ENCODE results near the gene NME1. TPM values are rescaled to one million over a fixed set of nuclear protein-coding genes. Genes with fewer than 3 reads are reported as not detected.
"Not testable (repeated sequence)": the region's sequence is repeated elsewhere in the genome, so short reads cannot be mapped to it uniquely, and the experiment has no call there.

NME1 gene
- total RNA-seq, 1 experiment from 2014 or later, result 314 TPM

DNA sequence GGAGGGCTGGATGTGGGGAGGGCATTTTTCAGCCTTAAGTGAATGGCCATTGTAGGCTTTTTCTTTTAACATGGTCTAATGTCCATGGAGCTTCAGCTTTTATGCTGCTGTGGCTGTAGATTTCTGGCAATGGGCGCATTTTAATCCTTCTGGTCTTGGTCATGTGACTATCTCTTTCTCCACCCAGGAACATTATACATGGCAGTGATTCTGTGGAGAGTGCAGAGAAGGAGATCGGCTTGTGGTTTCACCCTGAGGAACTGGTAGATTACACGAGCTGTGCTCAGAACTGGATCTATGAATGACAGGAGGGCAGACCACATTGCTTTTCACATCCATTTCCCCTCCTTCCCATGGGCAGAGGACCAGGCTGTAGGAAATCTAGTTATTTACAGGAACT lies 8.2 kb downstream of the NME1 start:
- Histone ChIP-seq H3K27ac (no peak overlapping the region), H3K36me3 (peaks cover 78% of the 10 kb centered on the region), H3K9me3 (replicated peaks) (no peaks in the 10 kb centered on the region)

DNA sequence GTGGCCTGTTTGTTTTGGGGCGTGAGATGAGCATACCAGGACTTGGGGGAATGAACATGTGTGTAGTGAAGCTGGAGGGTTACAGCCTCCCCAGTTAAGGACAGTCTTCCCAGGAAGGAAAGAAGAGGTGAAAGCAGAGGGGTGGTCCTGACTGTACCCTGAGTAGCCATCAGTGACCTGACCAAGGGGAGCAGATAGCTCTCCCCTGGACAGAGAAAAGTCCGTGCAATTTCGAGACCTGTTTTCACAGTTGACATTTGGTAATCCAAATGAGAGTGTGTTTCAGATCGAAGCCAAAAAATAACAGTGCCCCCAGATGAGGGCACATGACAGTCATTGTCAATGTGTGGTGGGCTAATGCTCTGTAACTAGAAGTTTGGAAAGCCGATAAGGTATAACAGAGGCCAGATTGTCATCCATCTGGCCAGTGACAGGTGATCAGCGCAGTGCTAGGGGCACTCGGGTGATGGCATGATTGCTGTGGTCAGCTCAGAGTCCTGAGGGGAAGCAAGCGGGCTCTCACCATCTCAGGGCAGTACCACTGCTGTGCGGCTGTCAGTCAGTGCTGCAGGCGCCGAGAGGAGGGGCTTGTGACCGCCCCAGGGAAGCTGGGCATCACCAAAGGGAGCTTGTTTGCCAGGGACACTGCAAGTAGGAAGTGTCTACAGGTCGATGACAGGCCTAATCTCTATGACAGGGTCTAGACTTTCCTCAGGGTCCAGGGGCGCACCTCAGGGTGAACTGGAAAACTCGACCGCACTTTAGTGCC lies 11.7 kb downstream of the NME1 start:
- H3K27ac ChIP-seq, result no peak overlapping the region; the same call in 1 of the 2 replicates
- H3K4me1 ChIP-seq (replicated peaks), result peaks cover 12% of the 10 kb centered on the region
- no peak for DNase-seq (ENCODE audit: low read depth in 1 of 2, low spot score in 2 of 2)
- H3K36me3 ChIP-seq, result peaks cover 82% of the 10 kb centered on the region
- peak overlapping the region; percentile 92; the same call in 1 of the 2 replicates for H3K4me3 ChIP-seq
- H3K27me3 ChIP-seq (replicated peaks), result no peaks in the 10 kb centered on the region
- H3K9me3 ChIP-seq (replicated peaks), result no peaks in the 10 kb centered on the region

More for the DNA sequence above, 8.2 kb downstream of the NME1 start:
- H3K4me1 ChIP-seq (replicated peaks), result peaks cover 7% of the 10 kb centered on the region
- DNase-seq (ENCODE audit: low read depth in 1 of 2, low spot score in 2 of 2), result no peak
- no peak overlapping the region for H3K4me3 ChIP-seq
- no peaks in the 10 kb centered on the region for H3K27me3 ChIP-seq (replicated peaks)

DNA sequence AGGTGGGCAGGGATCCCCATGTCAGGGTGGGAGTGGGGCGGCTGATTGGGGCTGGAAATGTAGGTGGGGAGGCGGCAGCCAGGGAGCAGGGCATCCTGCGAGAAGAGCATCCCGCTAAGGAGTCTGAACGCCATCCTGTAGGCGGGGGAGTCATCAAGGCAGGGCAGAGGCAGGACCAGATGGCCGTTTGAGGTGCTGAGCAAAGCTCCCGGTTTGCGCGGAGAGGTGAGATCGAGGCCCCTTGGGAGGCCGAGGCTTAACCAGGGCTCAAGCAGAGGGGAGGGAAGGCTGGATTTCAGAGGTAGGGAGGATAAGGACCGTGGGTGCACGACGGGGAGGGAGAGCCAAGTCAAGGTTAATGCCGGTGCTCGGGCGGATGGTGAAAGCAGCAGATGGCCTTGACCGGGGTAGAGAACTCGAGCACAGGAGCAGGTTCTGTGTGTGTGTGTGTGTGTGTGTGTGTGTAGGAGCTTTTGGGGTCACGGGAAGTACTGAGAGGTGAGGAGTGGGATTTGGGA lies 12.4 kb downstream of the NME1 start:
- H3K4me1 ChIP-seq (replicated peaks), result peaks cover 12% of the 10 kb centered on the region
- peaks cover 82% of the 10 kb centered on the region for H3K36me3 ChIP-seq
- peak overlapping the region; percentile 70 for H3K27ac ChIP-seq
- no peaks in the 10 kb centered on the region for H3K9me3 ChIP-seq (replicated peaks)
- DNase-seq (ENCODE audit: low read depth in 1 of 2, low spot score in 2 of 2), result no peak
- H3K27me3 ChIP-seq (replicated peaks), result no peaks in the 10 kb centered on the region
- peak overlapping the region; percentile 92 for H3K4me3 ChIP-seq

DNA sequence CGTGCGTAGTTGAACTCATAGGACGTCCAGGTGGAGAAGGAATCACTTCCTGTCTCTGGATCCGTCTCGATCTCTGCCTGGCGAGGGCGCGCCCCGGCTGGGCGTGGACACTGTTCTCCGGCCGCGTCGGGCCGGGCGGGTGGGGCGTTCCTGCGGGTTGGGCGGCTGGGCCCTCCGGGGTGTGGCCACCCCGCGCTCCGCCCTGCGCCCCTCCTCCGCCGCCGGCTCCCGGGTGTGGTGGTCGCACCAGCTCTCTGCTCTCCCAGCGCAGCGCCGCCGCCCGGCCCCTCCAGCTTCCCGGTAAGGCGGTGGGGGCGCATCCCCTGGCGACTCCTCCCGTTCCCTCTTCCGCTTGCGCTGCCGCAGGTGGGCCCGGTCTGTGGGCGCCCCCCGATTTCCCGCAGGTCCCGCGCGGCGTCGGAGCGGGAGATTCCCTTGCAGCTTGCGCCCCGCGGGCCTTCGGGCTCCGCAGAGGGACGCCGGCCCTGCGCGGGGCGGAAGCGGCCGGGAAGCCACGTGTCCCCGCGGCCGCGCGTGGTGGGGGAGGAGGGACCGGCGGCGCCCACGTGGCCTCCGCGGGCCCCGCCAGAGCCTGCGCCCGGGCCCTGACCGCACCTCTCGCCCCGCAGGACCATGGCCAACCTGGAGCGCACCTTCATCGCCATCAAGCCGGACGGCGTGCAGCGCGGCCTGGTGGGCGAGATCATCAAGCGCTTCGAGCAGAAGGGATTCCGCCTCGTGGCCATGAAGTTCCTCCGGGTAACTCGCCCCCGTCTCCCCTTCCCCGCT lies 13.0 kb downstream of the NME1 start, which contains the start of gene NME2:
NME2 (plus strand) TSS at position 214 of the 789 bp plus-strand sequence; CDS start at position 634, 420 bp downstream.
- Histone ChIP-seq H3K36me3 (peaks cover 82% of the 10 kb centered on the region), H3K4me3 (peak within 1 kb of the TSS; percentile 92), H3K4me1 (replicated peaks) (peaks cover 12% of the 10 kb centered on the region), H3K27ac (peak within 1 kb of the TSS; percentile 70), H3K27me3 (replicated peaks) (no peaks in the 10 kb centered on the region), H3K9me3 (replicated peaks) (no peaks in the 10 kb centered on the region)
- peak; percentile 95 for DNase-seq (ENCODE audit: low read depth in 1 of 2, low spot score in 2 of 2)

DNA sequence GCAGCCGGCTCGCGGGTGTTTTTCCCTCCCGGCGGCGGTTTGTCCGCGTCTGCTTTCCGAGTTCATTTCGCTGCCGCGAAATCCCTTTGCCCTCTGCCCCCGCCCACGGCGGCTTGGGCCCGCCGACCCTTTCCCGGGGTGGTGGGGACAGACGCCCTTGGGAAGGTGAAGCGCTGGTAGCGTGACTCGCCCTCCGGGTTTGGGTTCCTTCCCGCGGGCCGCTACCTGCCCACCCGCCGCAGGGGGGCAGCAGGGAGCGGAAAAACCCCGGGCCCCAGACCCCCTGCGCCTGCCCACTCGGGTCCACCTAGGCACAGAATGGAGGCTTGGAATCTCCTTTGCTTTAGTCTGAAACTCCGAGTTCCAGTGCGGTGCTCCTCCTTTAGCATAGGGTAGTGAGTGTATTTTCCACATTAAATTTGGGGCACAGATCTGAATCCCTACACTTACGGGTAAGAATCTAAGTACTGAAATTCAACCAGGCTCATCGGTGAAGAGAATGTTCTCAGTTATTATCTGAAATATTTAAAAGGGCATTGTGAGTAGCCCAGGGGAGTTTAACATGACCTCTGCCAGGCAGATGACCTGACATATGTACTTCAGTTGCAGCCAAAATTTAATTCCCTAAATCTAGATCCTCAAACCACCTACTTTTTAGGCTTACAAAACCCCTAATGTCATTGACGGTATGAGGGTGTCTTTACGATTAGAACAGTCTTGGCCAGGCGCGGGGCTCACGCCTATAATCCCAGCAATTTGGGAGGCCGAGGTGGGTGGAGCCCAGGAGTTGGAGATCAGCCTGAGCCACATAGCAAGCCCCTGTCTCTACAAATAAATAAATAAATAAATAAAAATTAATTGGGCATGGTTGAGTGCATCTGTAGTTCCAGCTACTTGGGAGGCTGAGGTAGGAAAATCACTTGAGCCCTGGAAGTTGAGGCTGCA lies 13.9 kb downstream of the NME1 start:
- peak overlapping the region; percentile 70 for H3K27ac ChIP-seq

DNA sequence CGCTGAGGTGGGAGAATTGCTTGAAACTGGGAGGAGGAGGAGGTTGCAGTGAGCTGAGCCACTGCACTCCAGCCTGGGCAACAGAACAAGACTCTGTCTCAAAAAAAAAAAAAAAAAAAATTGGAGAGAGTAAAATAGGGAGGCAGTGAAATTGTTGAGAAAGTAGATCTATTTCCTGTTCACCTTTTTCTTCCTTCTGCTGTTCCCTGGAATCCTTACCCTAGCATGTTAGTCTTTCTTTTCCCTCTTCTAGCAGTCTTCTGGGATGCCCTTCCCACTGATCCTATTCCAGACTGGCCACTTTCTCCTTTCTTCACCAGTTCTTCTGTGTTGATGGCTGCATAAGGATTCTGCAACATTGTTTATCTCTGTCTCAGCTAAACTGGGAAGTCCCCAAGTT lies 16.0 kb downstream of the NME1 start:
- peaks cover 90% of the 10 kb centered on the region for H3K36me3 ChIP-seq
- no peak for DNase-seq (ENCODE audit: low read depth in 1 of 2, low spot score in 2 of 2)
- H3K4me1 ChIP-seq (replicated peaks), result peaks cover 12% of the 10 kb centered on the region
- H3K27me3 ChIP-seq (replicated peaks), result no peaks in the 10 kb centered on the region
- no peak overlapping the region for H3K27ac ChIP-seq
- no peaks in the 10 kb centered on the region for H3K9me3 ChIP-seq (replicated peaks)
- H3K4me3 ChIP-seq, result no peak overlapping the region

More for the DNA sequence above, 13.9 kb downstream of the NME1 start:
- Histone ChIP-seq H3K36me3 (peaks cover 83% of the 10 kb centered on the region), H3K9me3 (replicated peaks) (no peaks in the 10 kb centered on the region), H3K4me3 (peak overlapping the region; percentile 92), H3K4me1 (replicated peaks) (peaks cover 12% of the 10 kb centered on the region), H3K27me3 (replicated peaks) (no peaks in the 10 kb centered on the region)
- peak; percentile 77 to 83 for DNase-seq (ENCODE audit: low read depth in 1 of 2, low spot score in 2 of 2)

DNA sequence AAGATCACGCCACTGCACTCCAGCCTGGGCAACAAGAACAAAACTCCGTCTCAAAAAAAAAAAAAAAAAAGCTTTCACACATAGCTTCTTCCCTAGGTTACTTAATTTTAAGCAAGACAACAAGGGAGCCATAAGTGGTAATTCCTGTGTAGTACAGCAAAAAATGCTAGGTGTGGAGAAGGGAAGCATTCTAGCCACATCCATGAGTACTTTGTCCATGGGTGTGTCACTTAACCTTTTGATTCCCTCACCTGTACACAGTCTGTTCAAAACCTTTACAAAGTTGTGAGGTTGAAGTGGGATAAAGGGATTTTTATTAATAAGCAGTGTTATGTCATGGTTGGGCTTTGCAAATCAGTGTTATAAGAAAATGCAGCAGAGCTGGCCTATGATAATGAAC lies 17.4 kb downstream of the NME1 start:
- Histone ChIP-seq H3K27ac (no peak overlapping the region), H3K4me3 (no peak overlapping the region), H3K4me1 (replicated peaks) (peaks cover 8% of the 10 kb centered on the region), H3K36me3 (peaks cover 90% of the 10 kb centered on the region), H3K9me3 (replicated peaks) (no peaks in the 10 kb centered on the region), H3K27me3 (replicated peaks) (no peaks in the 10 kb centered on the region)
- DNase-seq (ENCODE audit: low read depth in 1 of 2, low spot score in 2 of 2), result no peak

DNA sequence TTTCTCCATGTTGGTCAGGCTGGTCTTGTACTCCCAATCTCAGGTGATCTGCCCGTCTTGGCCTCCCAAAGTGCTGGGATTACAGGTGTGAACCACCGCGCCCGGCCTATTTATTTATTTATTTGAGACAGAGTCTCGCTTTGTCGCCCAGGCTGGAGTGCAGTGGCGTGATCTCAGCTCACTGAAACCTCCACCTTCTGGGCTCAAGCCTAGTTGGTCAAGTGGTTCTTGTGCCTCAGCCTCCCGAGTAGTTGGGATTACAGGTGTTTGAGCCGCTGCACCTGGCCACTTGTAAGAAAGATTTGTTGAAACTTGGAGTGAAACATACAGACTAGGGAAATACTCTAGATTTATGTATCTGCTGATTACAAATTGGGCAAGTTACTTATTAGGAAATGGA lies 18.7 kb downstream of the NME1 start:
- H3K27me3 ChIP-seq (replicated peaks); H3K27ac ChIP-seq; H3K4me1 ChIP-seq (replicated peaks); H3K4me3 ChIP-seq; H3K9me3 ChIP-seq (replicated peaks); DNase-seq (ENCODE audit: low read depth in 1 of 2, low spot score in 2 of 2): not testable (repeated sequence)
- peaks cover 85% of the 10 kb centered on the region for H3K36me3 ChIP-seq

DNA sequence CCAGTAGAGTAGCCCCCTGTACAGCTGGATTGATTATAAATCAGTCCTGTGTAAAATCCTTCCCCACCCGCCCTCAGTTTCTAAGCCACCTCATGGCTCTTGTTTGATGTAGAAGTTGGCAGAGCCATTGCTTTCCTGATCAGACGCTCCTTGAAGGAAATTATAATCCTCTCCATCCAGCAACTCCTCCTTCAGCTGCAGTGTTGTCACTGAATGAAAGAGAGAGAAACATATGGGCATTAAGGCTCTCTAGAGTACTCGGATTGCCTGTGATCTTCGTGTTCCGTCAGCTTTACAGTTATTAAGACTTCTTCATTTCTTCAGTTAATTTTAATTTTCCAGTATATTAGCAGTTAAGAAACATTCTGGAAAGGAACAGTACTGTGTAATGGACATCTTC lies 27.1 kb downstream of the NME1 start:
- Histone ChIP-seq H3K36me3 (peaks cover 26% of the 10 kb centered on the region), H3K27ac (no peak overlapping the region), H3K4me3 (no peak overlapping the region), H3K9me3 (replicated peaks) (no peaks in the 10 kb centered on the region), H3K4me1 (replicated peaks) (0 out of 2 replicates have a peak, but pooled peaks cover 5% of the 10 kb centered on the region), H3K27me3 (replicated peaks) (no peaks in the 10 kb centered on the region)
- no peak for DNase-seq (ENCODE audit: low read depth in 1 of 2, low spot score in 2 of 2)

DNA sequence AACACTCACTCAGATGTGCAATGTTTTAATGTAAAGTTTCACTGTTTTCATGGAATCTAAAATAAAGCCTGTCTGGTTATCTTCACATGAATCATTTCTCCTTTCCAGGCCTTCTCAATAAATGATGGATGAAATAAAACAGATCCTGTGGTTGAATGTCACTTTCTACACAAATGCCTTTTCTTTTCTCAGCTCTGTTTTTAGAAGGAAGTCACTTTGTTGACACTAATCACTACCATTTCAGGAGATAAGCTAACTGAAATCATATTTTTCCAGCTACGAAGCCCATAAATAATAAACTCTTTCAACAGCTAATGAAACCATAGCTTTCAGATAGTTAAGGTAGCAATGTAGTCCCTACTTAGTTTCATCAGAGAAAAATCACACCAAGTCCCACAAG lies 30.8 kb downstream of the NME1 start:
- no peak overlapping the region for H3K4me3 ChIP-seq
- no peak for DNase-seq (ENCODE audit: low read depth in 1 of 2, low spot score in 2 of 2)
- no peaks in the 10 kb centered on the region for H3K9me3 ChIP-seq (replicated peaks)
- H3K27ac ChIP-seq, result no peak overlapping the region
- H3K27me3 ChIP-seq (replicated peaks), result no peaks in the 10 kb centered on the region
- 0 out of 2 replicates have a peak, but pooled peaks cover 5% of the 10 kb centered on the region for H3K4me1 ChIP-seq (replicated peaks)
- H3K36me3 ChIP-seq, result peaks cover 19% of the 10 kb centered on the region

DNA sequence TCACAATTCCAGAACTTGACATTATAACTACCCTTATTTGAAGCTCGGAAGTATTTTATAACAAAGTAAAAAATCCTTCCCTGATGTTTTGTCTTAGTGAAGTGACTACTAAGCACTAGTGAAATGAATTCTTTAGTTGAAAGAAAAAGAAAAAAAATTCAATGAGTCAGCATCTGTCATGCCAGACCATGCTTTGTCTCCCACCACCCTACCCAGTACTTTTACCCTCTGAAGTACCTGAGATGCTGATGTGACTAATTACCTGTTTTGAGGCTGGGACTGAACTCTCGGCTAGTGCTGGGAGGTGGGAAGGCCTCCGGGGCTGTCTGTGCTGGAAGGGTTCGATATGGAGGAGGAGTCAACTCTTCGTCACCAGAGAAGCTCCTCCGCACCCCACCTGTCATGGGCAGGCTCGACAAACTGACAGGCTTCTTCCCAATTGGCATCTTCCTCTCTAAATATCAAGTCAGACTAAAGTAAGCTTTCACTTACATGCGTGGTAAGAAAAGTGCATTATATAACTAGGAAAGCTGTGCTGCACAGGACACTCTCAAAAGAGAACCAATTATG lies 32.5 kb downstream of the NME1 start:
- Histone ChIP-seq H3K4me3 (no peak overlapping the region), H3K27ac (no peak overlapping the region), H3K4me1 (replicated peaks) (no peaks in the 10 kb centered on the region), H3K27me3 (replicated peaks) (no peaks in the 10 kb centered on the region), H3K36me3 (peaks cover 29% of the 10 kb centered on the region), H3K9me3 (replicated peaks) (no peaks in the 10 kb centered on the region)
- DNase-seq (ENCODE audit: low read depth in 1 of 2, low spot score in 2 of 2), result no peak

DNA sequence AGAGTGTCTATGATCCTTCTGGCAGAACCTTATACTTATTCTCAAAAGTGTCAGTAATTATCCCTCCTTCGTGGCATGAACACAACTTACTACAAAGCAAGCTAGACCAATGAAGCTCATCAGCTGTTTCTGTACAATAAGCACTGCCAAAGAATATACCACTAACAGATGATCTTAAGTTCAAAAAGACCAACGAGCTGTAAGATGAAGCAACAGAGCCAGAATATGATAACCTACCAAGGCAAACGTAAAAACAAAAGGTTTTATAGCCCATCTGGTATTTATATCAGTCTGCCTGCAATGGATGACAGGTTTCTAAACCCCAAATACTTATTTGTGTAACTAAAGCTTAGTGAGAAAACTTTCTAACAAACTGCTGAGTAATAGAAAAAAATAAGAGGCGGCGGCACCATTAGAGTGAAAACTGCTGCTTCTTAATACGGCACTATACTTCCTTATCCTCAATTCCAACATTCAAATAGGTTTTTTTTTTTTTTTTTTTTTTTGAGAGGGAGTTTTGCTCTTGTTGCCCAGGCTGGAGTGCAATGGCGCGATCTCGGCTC lies 35.0 kb downstream of the NME1 start:
- Histone ChIP-seq H3K36me3 (peaks cover 38% of the 10 kb centered on the region), H3K9me3 (replicated peaks) (no peaks in the 10 kb centered on the region), H3K27ac (no peak overlapping the region), H3K27me3 (replicated peaks) (no peaks in the 10 kb centered on the region), H3K4me3 (no peak overlapping the region), H3K4me1 (replicated peaks) (no peaks in the 10 kb centered on the region)
- no peak for DNase-seq (ENCODE audit: low read depth in 1 of 2, low spot score in 2 of 2)

Measured in SJSA1 (cell line).